ENCODE results near the gene GALNT8. TPM values are rescaled to one million over a fixed set of nuclear protein-coding genes. Genes with fewer than 3 reads are reported as not detected.

The GALNT8 gene
- total RNA-seq, 6 experiments from 2014 or later, result not detected

DNA sequence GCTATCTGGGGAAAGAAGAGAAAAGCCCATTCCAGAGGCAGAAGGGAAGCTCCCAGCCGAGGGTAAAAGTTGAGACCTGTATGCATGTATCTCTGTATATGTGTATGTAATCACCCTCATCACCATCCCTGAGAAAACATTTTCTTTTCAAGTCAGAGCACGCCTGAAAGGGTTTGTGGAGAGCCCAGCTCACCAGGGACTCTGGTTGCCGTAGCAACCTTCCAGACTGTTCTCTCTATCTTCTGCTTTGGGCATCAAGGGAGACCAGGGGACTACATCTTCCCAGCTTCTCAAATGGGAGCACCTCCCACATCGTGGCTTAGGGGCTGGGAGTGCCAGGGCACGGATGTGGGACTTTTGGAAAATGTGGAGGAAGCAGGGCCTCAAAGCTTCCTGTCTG, 93.5 kb downstream of the GALNT8 start:
- no peak for DNase-seq
- peaks cover 6% of the 10 kb centered on the region; the same call in 1 of the 2 replicates for H3K36me3 Mint-ChIP-seq (ENCODE audit: low read depth)
- H3K27ac Mint-ChIP-seq, result no peak overlapping the region
- TF ChIP-seq, protein P1, sequence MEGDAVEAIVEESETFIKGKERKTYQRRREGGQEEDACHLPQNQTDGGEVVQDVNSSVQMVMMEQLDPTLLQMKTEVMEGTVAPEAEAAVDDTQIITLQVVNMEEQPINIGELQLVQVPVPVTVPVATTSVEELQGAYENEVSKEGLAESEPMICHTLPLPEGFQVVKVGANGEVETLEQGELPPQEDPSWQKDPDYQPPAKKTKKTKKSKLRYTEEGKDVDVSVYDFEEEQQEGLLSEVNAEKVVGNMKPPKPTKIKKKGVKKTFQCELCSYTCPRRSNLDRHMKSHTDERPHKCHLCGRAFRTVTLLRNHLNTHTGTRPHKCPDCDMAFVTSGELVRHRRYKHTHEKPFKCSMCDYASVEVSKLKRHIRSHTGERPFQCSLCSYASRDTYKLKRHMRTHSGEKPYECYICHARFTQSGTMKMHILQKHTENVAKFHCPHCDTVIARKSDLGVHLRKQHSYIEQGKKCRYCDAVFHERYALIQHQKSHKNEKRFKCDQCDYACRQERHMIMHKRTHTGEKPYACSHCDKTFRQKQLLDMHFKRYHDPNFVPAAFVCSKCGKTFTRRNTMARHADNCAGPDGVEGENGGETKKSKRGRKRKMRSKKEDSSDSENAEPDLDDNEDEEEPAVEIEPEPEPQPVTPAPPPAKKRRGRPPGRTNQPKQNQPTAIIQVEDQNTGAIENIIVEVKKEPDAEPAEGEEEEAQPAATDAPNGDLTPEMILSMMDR (IDR thresholded peaks at IDR 0.05), result no peak
- H3K4me3 Mint-ChIP-seq, result no peak overlapping the region
- H3K27me3 Mint-ChIP-seq (ENCODE audit: insufficient read depth), result peaks cover 33% of the 10 kb centered on the region
- peaks cover 5% of the 10 kb centered on the region; the same call in 1 of the 2 replicates for H3K9me3 Mint-ChIP-seq
- no peaks in the 10 kb centered on the region for H3K4me1 Mint-ChIP-seq (ENCODE audit: low read depth)

DNA sequence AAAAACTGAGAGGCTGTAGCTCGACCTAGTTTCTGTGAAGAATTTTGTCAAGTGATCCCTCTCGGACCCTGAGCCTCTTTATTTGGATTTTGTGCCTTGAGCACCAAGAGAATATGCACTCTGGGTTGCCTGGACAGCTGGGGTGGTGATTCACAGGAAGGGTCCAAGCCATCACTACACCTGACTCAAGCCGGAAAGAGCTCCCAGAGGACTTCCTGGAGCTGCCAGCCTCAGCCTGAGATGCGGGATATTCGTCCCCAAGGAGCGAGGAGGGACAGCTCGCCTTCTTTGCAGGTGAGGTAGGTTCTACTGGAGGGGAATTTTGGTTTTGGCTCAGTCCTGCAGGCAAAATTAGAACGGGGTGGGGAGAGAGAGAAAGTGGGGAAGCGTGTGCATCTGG, 94.3 kb downstream of the GALNT8 start:
- TF ChIP-seq, protein P1 (IDR thresholded peaks at IDR 0.05), result no peak
- Mint-ChIP-seq H3K4me3 (no peak overlapping the region), H3K9me3 (peaks cover 5% of the 10 kb centered on the region; the same call in 1 of the 2 replicates), H3K4me1 (ENCODE audit: low read depth) (no peaks in the 10 kb centered on the region), H3K36me3 (ENCODE audit: low read depth) (peaks cover 6% of the 10 kb centered on the region; the same call in 1 of the 2 replicates), H3K27ac (no peak overlapping the region), H3K27me3 (ENCODE audit: insufficient read depth) (peaks cover 31% of the 10 kb centered on the region)
- no peak for DNase-seq

DNA sequence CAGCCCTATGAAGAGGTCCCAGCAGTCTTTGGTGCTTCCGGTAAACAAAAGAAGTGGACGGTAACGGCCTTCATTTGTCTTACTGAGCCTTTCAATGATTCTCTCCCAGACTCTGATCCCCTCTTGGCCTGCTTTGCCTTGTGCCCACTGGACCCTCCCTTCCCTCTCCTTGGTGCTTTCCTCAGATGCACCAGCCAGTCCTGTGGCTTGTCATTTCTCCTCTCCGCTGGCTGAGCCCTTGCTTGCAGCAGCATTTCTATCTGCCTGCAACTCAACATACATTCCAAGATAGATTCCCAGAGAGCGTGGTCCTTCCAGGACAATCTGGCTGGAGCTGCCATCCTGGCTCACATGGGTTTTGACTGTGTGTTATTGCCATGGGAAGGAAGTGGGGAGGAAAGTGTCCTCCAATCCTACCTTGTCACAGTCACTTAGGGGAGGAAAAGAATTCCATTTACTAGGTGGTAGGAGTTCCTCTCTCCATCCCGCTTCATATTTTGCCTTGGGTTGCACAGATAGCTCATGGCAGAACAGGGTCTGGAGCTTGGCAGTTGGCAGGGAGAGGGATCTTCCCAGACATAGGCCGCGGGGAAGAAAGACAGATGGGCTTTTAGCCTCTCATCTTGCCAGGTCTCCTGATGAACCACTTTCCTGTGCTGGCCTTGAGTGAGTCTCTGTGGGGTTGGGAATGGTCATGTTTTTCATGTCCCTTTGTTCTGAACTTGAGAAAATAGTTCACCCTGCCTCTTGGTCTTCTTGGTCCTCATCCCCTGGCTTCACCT, 96.7 kb downstream of the GALNT8 start:
- DNase-seq, result no peak
- no peaks in the 10 kb centered on the region for H3K4me1 Mint-ChIP-seq (ENCODE audit: low read depth)
- TF ChIP-seq, protein P1 (IDR thresholded peaks at IDR 0.05), result no peak
- peaks cover 30% of the 10 kb centered on the region for H3K27me3 Mint-ChIP-seq (ENCODE audit: insufficient read depth)
- no peak overlapping the region for H3K4me3 Mint-ChIP-seq
- no peaks in the 10 kb centered on the region for H3K9me3 Mint-ChIP-seq
- no peaks in the 10 kb centered on the region for H3K36me3 Mint-ChIP-seq (ENCODE audit: low read depth)
- no peak overlapping the region for H3K27ac Mint-ChIP-seq

DNA sequence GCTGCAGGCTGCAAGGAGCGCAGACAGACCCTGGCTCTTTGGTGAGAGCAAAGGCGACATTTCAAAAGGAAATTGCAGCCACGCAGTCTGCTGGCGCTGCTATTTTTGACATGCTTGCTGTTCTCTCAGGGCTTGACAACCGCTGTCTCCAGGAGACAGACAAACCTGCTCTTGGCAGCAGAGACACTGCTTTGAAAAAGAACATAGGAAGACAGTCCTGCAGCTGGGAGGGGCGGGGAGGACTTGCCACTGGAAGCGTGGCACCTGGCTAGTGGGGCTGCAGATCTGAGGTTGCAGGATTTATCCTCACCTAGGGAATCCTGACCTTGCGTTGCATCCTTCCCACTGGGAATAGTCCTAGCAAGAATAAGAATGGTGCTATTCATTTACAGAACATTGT, 97.7 kb downstream of the GALNT8 start:
- no peak for DNase-seq
- TF ChIP-seq, protein P1 (IDR thresholded peaks at IDR 0.05), result no peak
- Mint-ChIP-seq H3K9me3 (no peaks in the 10 kb centered on the region), H3K36me3 (ENCODE audit: low read depth) (no peaks in the 10 kb centered on the region), H3K27ac (no peak overlapping the region), H3K4me1 (ENCODE audit: low read depth) (no peaks in the 10 kb centered on the region), H3K27me3 (ENCODE audit: insufficient read depth) (peaks cover 32% of the 10 kb centered on the region), H3K4me3 (no peak overlapping the region)

DNA sequence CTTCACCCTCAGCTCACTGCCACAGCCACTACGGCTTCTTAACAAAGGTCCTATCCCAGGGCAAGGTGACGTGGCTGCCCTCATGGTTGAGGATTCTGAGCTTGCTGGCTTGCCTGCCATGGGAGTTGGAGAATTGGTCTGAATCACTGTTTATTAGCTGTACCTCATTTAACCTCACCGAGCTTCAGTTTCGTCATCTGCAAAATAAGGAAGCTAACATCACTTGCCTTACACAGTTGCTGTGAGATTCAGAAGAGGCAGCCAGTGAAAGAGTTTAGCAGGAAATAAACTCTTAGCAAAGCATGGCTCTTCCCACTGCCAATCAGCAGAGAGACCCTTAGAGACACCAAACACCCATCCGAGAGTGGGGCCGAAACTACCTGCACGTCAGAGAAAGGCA, 99.5 kb downstream of the GALNT8 start:
- TF ChIP-seq, protein P1 (IDR thresholded peaks at IDR 0.05), result no peak
- H3K27ac Mint-ChIP-seq, result no peak overlapping the region
- DNase-seq, result peak; percentile 3
- H3K9me3 Mint-ChIP-seq, result no peaks in the 10 kb centered on the region
- no peak overlapping the region for H3K4me3 Mint-ChIP-seq
- H3K36me3 Mint-ChIP-seq (ENCODE audit: low read depth), result no peaks in the 10 kb centered on the region
- peaks cover 12% of the 10 kb centered on the region for H3K4me1 Mint-ChIP-seq (ENCODE audit: low read depth)
- H3K27me3 Mint-ChIP-seq (ENCODE audit: insufficient read depth), result peaks cover 26% of the 10 kb centered on the region

Measured in HFFc6 (cell line).